ENCODE data around the gene CDH23.

Gene CDH23

GRCh38 chr10:71812913-71813590, 416.3 kb downstream of the CDH23 start:
- Histone ChIP-seq H3K4me3 (ENCODE audit: low read length) (no peak overlapping the region), H3K79me2 (ENCODE audit: low read length) (no peaks in the 10 kb centered on the region), H3K4me1 (ENCODE audit: low read length) (no peaks in the 10 kb centered on the region), H3K36me3 (replicated peaks; ENCODE audit: insufficient read depth, low read length) (no peaks in the 10 kb centered on the region), H3K9me3 (replicated peaks; ENCODE audit: insufficient read depth, low read length) (no peaks in the 10 kb centered on the region), H3K27ac (ENCODE audit: low read length) (no peak overlapping the region), H3K27me3 (replicated peaks; ENCODE audit: insufficient read depth, low read length) (no peaks in the 10 kb centered on the region), H4K20me1 (ENCODE audit: insufficient read depth, low read length) (no peaks in the 10 kb centered on the region), H3K4me2 (ENCODE audit: low read depth, low read length) (no peak overlapping the region), H3K9me2 (replicated peaks; ENCODE audit: insufficient read depth, low read length) (no peaks in the 10 kb centered on the region), H3K9ac (ENCODE audit: low read length) (no peak overlapping the region), H2AFZ (ENCODE audit: low read length) (no peak overlapping the region), H3F3A (ENCODE audit: insufficient read depth, low read length) (no peaks in the 10 kb centered on the region)
- TF ChIP-seq EZH2 (optimal IDR thresholded peaks at IDR 0.05; ENCODE audit: low read depth, low read length) (no peak), EZH2phosphoT487 (IDR thresholded peaks at IDR 0.05; ENCODE audit: low read length) (no peak), CTCF (IDR thresholded peaks at IDR 0.05; ENCODE audit: low read length) (no peak)
- no peak for DNase-seq

- H3F3A ChIP-seq (ENCODE audit: insufficient read depth, low read length), result no peaks in the 10 kb centered on the region
- H4K20me1 ChIP-seq (ENCODE audit: insufficient read depth, low read length), result no peaks in the 10 kb centered on the region
- H3K79me2 ChIP-seq (ENCODE audit: low read length), result no peaks in the 10 kb centered on the region
- no peak for DNase-seq
- TF ChIP-seq CTCF (IDR thresholded peaks at IDR 0.05; ENCODE audit: low read length) (no peak), EZH2phosphoT487 (IDR thresholded peaks at IDR 0.05; ENCODE audit: low read length) (no peak), EZH2 (optimal IDR thresholded peaks at IDR 0.05; ENCODE audit: low read depth, low read length) (no peak)
- no peaks in the 10 kb centered on the region for H3K9me2 ChIP-seq (replicated peaks; ENCODE audit: insufficient read depth, low read length)
- no peaks in the 10 kb centered on the region for H3K9me3 ChIP-seq (replicated peaks; ENCODE audit: insufficient read depth, low read length)
- H3K4me2 ChIP-seq (ENCODE audit: low read depth, low read length), result no peak overlapping the region
- no peaks in the 10 kb centered on the region for H3K36me3 ChIP-seq (replicated peaks; ENCODE audit: insufficient read depth, low read length)
- no peak overlapping the region for H3K27ac ChIP-seq (ENCODE audit: low read length)
- no peak overlapping the region for H3K4me3 ChIP-seq (ENCODE audit: low read length)
- H3K4me1 ChIP-seq (ENCODE audit: low read length), result no peaks in the 10 kb centered on the region
- H3K27me3 ChIP-seq (replicated peaks; ENCODE audit: insufficient read depth, low read length), result no peaks in the 10 kb centered on the region
- no peak overlapping the region for H3K9ac ChIP-seq (ENCODE audit: low read length)
- H2AFZ ChIP-seq (ENCODE audit: low read length), result no peak overlapping the region
Observed at GRCh38 chr10:71814922-71815411, 418.2 kb downstream of the CDH23 start.

- TF ChIP-seq CTCF (IDR thresholded peaks at IDR 0.05; ENCODE audit: low read length) (no peak), EZH2 (optimal IDR thresholded peaks at IDR 0.05; ENCODE audit: low read depth, low read length) (no peak), EZH2phosphoT487 (IDR thresholded peaks at IDR 0.05; ENCODE audit: low read length) (no peak)
- H2AFZ ChIP-seq (ENCODE audit: low read length), result no peak overlapping the region
- H3K9ac ChIP-seq (ENCODE audit: low read length), result no peak overlapping the region
- H3K36me3 ChIP-seq (replicated peaks; ENCODE audit: insufficient read depth, low read length), result no peaks in the 10 kb centered on the region
- H3K79me2 ChIP-seq (ENCODE audit: low read length), result no peaks in the 10 kb centered on the region
- DNase-seq, result no peak
- H3K9me3 ChIP-seq (replicated peaks; ENCODE audit: insufficient read depth, low read length), result no peaks in the 10 kb centered on the region
- no peaks in the 10 kb centered on the region for H3K27me3 ChIP-seq (replicated peaks; ENCODE audit: insufficient read depth, low read length)
- H3K4me2 ChIP-seq (ENCODE audit: low read depth, low read length), result no peak overlapping the region
- no peaks in the 10 kb centered on the region for H4K20me1 ChIP-seq (ENCODE audit: insufficient read depth, low read length)
- no peaks in the 10 kb centered on the region for H3K4me1 ChIP-seq (ENCODE audit: low read length)
- H3F3A ChIP-seq (ENCODE audit: insufficient read depth, low read length), result no peaks in the 10 kb centered on the region
- H3K9me2 ChIP-seq (replicated peaks; ENCODE audit: insufficient read depth, low read length), result no peaks in the 10 kb centered on the region
- no peak overlapping the region for H3K27ac ChIP-seq (ENCODE audit: low read length)
- no peak overlapping the region for H3K4me3 ChIP-seq (ENCODE audit: low read length)
Observed at GRCh38 chr10:71815515-71816130, 418.9 kb downstream of the CDH23 start.

Data from MM.1S (cell line).